ENCODE data around the gene CHMP5.

CHMP5 gene

DNA sequence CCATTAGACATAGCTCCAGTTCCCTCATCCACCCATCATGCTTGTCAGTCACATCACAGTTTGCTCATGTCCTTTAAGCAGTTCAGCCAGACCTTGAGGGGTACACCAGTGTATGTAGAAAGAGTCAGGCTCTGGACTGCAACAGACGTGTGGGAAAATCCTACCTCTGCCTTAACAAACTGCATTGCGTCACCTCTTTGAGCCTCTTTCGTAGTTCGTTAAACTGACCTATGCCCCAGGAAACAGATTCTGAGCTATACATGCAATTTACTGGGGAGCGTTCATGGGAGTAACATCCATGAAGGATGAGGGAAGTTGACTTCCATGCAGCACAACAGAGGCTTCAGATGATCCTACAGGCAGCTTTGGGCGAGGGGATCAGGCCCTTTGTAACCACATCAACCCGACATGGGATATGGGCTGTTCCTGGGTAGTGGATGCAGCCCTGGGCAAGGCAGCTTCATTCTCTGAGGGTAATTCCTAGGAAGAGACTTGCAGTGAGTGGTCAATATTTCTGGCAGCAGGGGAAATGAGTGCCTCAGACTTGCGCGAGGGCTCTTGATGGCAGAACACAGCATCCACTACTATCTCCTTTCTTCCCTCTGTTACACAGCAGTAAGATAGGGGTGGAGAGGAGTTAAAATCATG lies 20.6 kb upstream of the CHMP5 start:
- Histone ChIP-seq H3K4me1 (ENCODE audit: control insufficient read depth, insufficient read depth, low read length) (no peaks in the 10 kb centered on the region; the same call in 1 of the 2 replicates), H3K9me3 (ENCODE audit: control insufficient read depth, insufficient read depth, low read length) (no peaks in the 10 kb centered on the region), H3K27ac (ENCODE audit: low read length) (no peak overlapping the region), H3K4me3 (ENCODE audit: low read length) (no peak overlapping the region), H3K27me3 (ENCODE audit: control insufficient read depth, insufficient read depth, low read length) (no peaks in the 10 kb centered on the region), H3K36me3 (ENCODE audit: control insufficient read depth, insufficient read depth, low read length) (no peaks in the 10 kb centered on the region)
- no CpG with 5 or more reads among the region's 9 CpGs for WGBS (ENCODE audit: insufficient coverage, insufficient read length)
- no peak for DNase-seq (ENCODE audit: low read depth, low spot score)

DNA sequence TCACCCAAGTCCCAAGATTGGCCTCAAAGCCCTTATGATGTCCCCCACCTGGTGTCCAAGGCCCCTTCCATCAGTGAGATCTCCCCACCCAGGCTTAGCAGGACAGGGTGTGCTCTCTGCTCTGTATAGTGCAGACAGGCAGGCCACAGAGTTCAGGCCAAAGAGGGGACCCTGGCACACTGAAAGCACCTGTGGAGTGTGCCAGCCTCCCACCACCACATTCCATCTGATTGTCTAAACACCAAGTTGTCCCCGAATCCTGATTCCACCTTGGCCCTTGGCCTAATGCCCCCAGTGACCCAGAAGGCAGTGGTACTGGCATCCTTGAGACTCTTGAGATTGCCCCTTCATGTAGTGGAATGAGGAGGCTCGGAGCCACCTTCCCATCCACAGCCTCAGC lies 19.5 kb upstream of the CHMP5 start:
- Histone ChIP-seq H3K4me1 (ENCODE audit: control insufficient read depth, insufficient read depth, low read length) (no peaks in the 10 kb centered on the region; the same call in 1 of the 2 replicates), H3K9me3 (ENCODE audit: control insufficient read depth, insufficient read depth, low read length) (no peaks in the 10 kb centered on the region)
- DNase-seq (ENCODE audit: low read depth, low spot score) = no peak

DNA sequence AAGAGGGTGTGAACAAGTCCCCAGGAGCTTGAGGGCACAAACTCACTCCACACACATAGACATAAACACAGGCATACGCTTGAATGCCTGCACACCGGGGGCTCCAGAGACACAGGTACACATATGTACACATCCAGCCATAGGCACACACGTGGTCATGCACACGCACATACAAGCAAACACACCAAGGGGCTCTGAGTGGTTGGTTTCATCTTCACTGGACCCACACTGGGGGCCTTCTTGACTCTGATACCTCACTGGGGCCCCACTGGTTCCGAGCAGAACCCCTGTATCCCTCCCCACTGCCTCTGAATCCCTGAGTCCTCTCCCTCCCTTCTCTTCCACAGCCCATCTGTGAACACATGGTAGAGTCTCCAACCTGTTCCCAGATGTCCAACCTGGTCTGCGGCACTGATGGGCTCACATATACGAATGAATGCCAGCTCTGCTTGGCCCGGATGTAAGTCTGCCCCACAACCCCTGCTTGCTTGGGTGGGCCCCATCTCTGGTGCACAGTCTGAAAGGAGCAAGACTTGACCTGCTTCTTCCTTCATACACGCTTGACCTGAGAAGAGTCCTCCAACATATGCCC lies 18.5 kb upstream of the CHMP5 start:
- Histone ChIP-seq H3K27me3 (ENCODE audit: control insufficient read depth, insufficient read depth, low read length) (no peaks in the 10 kb centered on the region), H3K36me3 (ENCODE audit: control insufficient read depth, insufficient read depth, low read length) (no peaks in the 10 kb centered on the region), H3K9me3 (ENCODE audit: control insufficient read depth, insufficient read depth, low read length) (no peaks in the 10 kb centered on the region), H3K4me3 (ENCODE audit: low read length) (no peak overlapping the region), H3K4me1 (ENCODE audit: control insufficient read depth, insufficient read depth, low read length) (no peaks in the 10 kb centered on the region; the same call in 1 of the 2 replicates), H3K27ac (ENCODE audit: low read length) (no peak overlapping the region)
- no CpG with 5 or more reads among the region's 9 CpGs for WGBS (ENCODE audit: insufficient coverage, insufficient read length)
- no peak for DNase-seq (ENCODE audit: low read depth, low spot score)

More for the DNA sequence above, 19.5 kb upstream of the CHMP5 start:
- H3K4me3 ChIP-seq (ENCODE audit: low read length) = no peak overlapping the region
- no CpG with 5 or more reads among the region's 2 CpGs for WGBS (ENCODE audit: insufficient coverage, insufficient read length)
- no peaks in the 10 kb centered on the region for H3K27me3 ChIP-seq (ENCODE audit: control insufficient read depth, insufficient read depth, low read length)
- H3K36me3 ChIP-seq (ENCODE audit: control insufficient read depth, insufficient read depth, low read length) = no peaks in the 10 kb centered on the region
- no peak overlapping the region for H3K27ac ChIP-seq (ENCODE audit: low read length)

DNA sequence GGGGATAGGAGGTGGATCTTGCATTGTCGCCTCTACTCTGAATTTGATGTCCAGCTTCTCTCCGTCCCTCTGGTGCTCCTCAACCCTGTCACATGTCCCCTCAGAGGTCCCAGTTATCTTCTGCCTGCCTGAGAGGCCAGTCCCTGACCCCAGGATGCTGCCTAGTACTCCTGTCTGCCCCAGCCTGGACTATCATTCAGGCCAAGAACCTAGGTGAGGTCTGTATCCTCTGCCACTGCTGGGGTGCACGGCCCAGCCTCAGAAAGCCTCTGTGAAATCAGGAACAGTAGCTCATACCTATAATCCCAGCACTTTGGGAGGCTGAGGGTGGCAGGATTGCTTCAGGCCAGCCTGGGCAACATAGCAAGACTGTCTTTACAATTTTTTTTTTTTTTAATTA lies 16.2 kb upstream of the CHMP5 start:
- Histone ChIP-seq H3K9me3 (ENCODE audit: control insufficient read depth, insufficient read depth, low read length) (no peaks in the 10 kb centered on the region), H3K27ac (ENCODE audit: low read length) (no peak overlapping the region), H3K36me3 (ENCODE audit: control insufficient read depth, insufficient read depth, low read length) (peaks cover 2% of the 10 kb centered on the region; the same call in 1 of the 2 replicates), H3K4me3 (ENCODE audit: low read length) (no peak overlapping the region), H3K4me1 (ENCODE audit: control insufficient read depth, insufficient read depth, low read length) (no peaks in the 10 kb centered on the region; the same call in 1 of the 2 replicates), H3K27me3 (ENCODE audit: control insufficient read depth, insufficient read depth, low read length) (no peaks in the 10 kb centered on the region)
- no CpG with 5 or more reads among the region's 3 CpGs for WGBS (ENCODE audit: insufficient coverage, insufficient read length)
- DNase-seq (ENCODE audit: low read depth, low spot score) = no peak

DNA sequence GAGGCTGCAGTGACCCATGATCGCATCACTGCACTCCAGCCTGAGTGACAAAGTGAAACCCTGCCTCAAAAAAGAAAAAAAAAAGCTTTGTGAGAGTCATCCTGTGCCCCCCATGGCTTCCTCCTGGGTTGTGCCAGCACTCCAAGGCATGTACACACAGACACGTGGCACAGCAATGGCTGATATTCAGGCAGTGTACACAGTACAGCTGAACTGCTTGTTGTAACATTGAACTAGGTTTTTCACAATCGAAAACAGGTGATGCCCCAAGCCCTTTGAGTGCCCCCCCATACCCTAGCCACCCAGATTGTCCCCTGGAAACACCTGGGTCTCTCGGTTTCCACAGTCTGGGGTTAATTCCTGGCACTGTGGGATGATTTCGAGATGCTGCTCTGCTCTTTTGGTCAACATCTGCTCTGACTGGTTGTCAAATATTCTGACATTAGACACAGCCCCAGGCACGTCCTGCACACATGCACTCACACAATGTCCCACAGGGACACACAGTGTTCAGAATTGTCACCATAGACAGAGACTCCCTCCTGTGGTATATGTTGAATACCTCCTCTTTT lies 15.7 kb upstream of the CHMP5 start:
- Histone ChIP-seq H3K27ac (ENCODE audit: low read length) (no peak overlapping the region), H3K4me3 (ENCODE audit: low read length) (no peak overlapping the region), H3K9me3 (ENCODE audit: control insufficient read depth, insufficient read depth, low read length) (no peaks in the 10 kb centered on the region), H3K4me1 (ENCODE audit: control insufficient read depth, insufficient read depth, low read length) (no peaks in the 10 kb centered on the region), H3K27me3 (ENCODE audit: control insufficient read depth, insufficient read depth, low read length) (no peaks in the 10 kb centered on the region), H3K36me3 (ENCODE audit: control insufficient read depth, insufficient read depth, low read length) (peaks cover 2% of the 10 kb centered on the region; the same call in 1 of the 2 replicates)
- WGBS (ENCODE audit: insufficient coverage, insufficient read length) = no CpG with 5 or more reads among the region's 6 CpGs
- no peak for DNase-seq (ENCODE audit: low read depth, low spot score)

DNA sequence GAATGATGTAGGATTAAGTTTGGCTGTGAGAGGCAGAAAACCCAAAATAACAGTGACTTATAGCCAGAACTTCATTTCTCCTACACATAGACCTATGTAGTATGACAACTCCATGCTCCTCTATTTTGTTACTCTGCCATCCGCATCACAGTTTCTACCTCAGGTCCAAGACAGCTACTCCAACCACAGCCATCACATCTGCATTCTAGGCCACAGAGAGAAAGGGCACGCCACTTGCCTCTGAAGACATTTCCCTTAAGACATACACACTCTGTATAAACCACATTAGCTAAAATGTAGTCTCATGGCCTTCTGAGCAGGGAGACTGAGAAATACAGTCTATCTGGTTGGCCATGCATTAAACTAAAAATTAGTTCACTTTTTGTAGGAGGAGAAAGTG lies 14.9 kb upstream of the CHMP5 start:
- Histone ChIP-seq H3K36me3 (ENCODE audit: control insufficient read depth, insufficient read depth, low read length) (peaks cover 9% of the 10 kb centered on the region), H3K4me3 (ENCODE audit: low read length) (no peak overlapping the region), H3K27me3 (ENCODE audit: control insufficient read depth, insufficient read depth, low read length) (no peaks in the 10 kb centered on the region; the same call in 1 of the 2 replicates), H3K27ac (ENCODE audit: low read length) (no peak overlapping the region), H3K9me3 (ENCODE audit: control insufficient read depth, insufficient read depth, low read length) (no peaks in the 10 kb centered on the region), H3K4me1 (ENCODE audit: control insufficient read depth, insufficient read depth, low read length) (no peaks in the 10 kb centered on the region)
- DNase-seq (ENCODE audit: low read depth, low spot score) = no peak
- WGBS (ENCODE audit: insufficient coverage, insufficient read length) = no CpG with 5 or more reads among the region's 2 CpGs

DNA sequence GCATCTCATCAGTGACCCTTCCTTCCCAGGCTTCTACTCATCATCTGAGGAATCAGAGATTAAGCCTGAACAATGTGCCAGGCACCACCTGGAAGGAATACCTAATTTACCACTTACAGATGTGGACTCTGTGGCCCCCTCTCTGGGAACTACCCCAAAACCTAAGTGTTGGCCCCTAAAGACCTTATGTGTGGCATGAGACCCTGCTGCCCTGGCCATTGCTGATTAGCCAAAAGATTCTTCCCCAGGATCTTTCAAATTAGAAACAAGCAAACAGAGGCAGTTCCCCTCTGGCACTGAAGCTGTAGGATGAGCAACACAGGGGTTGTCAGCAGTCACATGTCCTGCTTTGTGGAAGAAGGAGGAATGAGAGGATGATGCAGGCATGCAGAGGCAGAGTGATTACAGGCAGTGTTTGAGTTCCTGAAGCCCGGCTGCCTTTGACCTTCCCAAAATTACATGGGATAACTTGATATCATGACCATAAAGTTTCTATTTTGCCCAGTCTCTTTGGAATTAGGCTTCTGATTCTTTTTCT lies 14.3 kb upstream of the CHMP5 start:
- Histone ChIP-seq H3K36me3 (ENCODE audit: control insufficient read depth, insufficient read depth, low read length) (peaks cover 14% of the 10 kb centered on the region), H3K27ac (ENCODE audit: low read length) (no peak overlapping the region), H3K27me3 (ENCODE audit: control insufficient read depth, insufficient read depth, low read length) (no peaks in the 10 kb centered on the region; the same call in 1 of the 2 replicates), H3K9me3 (ENCODE audit: control insufficient read depth, insufficient read depth, low read length) (no peaks in the 10 kb centered on the region), H3K4me3 (ENCODE audit: low read length) (no peak overlapping the region), H3K4me1 (ENCODE audit: control insufficient read depth, insufficient read depth, low read length) (no peaks in the 10 kb centered on the region)
- no CpG with 5 or more reads among the region's 1 CpG for WGBS (ENCODE audit: insufficient coverage, insufficient read length)
- DNase-seq (ENCODE audit: low read depth, low spot score) = no peak

DNA sequence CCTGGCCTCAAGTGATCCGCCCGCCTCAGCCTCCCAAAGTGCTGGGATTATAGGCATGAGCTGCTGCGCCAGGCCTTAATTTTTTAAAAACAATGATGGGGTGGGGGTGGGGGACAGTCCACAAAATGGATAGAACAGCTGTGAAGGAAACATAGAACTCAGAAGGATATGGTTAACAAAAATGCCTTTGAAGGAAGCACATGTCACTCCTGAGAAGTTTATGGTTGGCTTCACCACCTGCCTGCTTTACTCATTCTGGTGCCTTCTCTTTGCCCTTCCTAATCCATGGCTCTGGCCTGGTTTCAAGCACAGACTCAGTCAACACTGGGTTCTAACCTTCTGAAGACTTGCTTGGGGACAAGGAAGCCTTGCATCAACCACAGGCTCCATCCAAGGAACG lies 10.6 kb upstream of the CHMP5 start:
- H3K27me3 ChIP-seq (ENCODE audit: control insufficient read depth, insufficient read depth, low read length) = no peaks in the 10 kb centered on the region; the same call in 1 of the 2 replicates
- no peaks in the 10 kb centered on the region for H3K4me1 ChIP-seq (ENCODE audit: control insufficient read depth, insufficient read depth, low read length)
- no peak overlapping the region for H3K4me3 ChIP-seq (ENCODE audit: low read length)
- H3K9me3 ChIP-seq (ENCODE audit: control insufficient read depth, insufficient read depth, low read length) = no peaks in the 10 kb centered on the region
- no peak for DNase-seq (ENCODE audit: low read depth, low spot score)
- no CpG with 5 or more reads among the region's 4 CpGs for WGBS (ENCODE audit: insufficient coverage, insufficient read length)
- no peak overlapping the region for H3K27ac ChIP-seq (ENCODE audit: low read length)
- peaks cover 26% of the 10 kb centered on the region for H3K36me3 ChIP-seq (ENCODE audit: control insufficient read depth, insufficient read depth, low read length)

DNA sequence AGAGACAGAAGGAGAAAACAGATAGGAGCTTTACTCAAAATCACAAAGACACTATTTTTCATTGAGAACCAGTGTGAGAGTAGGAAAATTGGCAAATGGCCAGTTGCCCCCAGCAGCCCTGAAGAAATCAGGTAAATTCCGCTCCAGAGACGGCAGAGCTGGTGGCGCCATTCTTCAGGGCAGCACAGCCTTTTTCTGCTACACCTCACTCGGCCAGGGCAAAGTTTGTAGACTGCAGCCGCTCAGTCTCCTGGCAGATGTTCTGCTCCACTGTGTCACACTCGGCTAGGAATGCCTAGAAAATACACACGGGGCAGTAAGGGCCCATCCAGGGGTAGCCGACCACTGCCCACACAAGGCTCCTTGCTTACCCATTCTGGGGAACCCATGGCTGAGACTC lies 9.8 kb upstream of the CHMP5 start:
- peaks cover 31% of the 10 kb centered on the region for H3K36me3 ChIP-seq (ENCODE audit: control insufficient read depth, insufficient read depth, low read length)
- H3K27ac ChIP-seq (ENCODE audit: low read length) = no peak overlapping the region
- no peak overlapping the region for H3K4me3 ChIP-seq (ENCODE audit: low read length)
- no peaks in the 10 kb centered on the region for H3K4me1 ChIP-seq (ENCODE audit: control insufficient read depth, insufficient read depth, low read length)
- no peaks in the 10 kb centered on the region; the same call in 1 of the 2 replicates for H3K27me3 ChIP-seq (ENCODE audit: control insufficient read depth, insufficient read depth, low read length)
- no peak for DNase-seq (ENCODE audit: low read depth, low spot score)
- no CpG with 5 or more reads among the region's 8 CpGs for WGBS (ENCODE audit: insufficient coverage, insufficient read length)
- H3K9me3 ChIP-seq (ENCODE audit: control insufficient read depth, insufficient read depth, low read length) = no peaks in the 10 kb centered on the region

DNA sequence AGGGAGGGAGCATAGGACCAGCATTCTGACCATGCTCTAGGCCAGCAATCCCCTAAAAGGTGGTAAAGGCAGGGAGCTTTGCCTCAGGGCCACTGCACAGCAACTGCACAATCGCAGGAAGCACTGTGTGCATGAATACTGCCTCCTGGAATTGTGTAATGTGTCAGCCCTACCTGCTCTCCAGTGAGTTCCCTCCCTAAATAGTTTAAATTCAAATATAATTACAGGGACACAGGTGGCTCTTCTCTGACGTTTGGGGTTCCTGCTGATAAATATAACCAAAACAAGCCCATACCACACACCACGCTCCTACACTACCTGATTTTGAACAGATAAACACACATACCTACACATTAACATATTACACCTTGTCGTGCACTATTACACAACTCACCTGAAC lies 9.4 kb upstream of the CHMP5 start:
- Histone ChIP-seq H3K27me3 (ENCODE audit: control insufficient read depth, insufficient read depth, low read length) (no peaks in the 10 kb centered on the region; the same call in 1 of the 2 replicates), H3K4me3 (ENCODE audit: low read length) (no peak overlapping the region), H3K4me1 (ENCODE audit: control insufficient read depth, insufficient read depth, low read length) (no peaks in the 10 kb centered on the region), H3K27ac (ENCODE audit: low read length) (no peak overlapping the region), H3K9me3 (ENCODE audit: control insufficient read depth, insufficient read depth, low read length) (no peaks in the 10 kb centered on the region), H3K36me3 (ENCODE audit: control insufficient read depth, insufficient read depth, low read length) (peaks cover 33% of the 10 kb centered on the region)
- WGBS (ENCODE audit: insufficient coverage, insufficient read length) = 100% methylated on average over 2 of the region's 4 CpGs
- DNase-seq (ENCODE audit: low read depth, low spot score) = no peak
